Neural progenitor cell (in vitro differentiated cells): ENCODE measurements around the gene SKI.

Source experiments
- CTCF ChIP-seq: fragments of 200-600 bp; sonication (generic); IDR thresholded peaks from 2 replicates; pipeline ENCODE4 v1.5.1; 2017; ENCODE audit warnings: antibody characterized with exemption, mild to moderate bottlenecking
- EZH2 ChIP-seq: fragments of 200-600 bp; sonication (generic); IDR thresholded peaks from 2 replicates; pipeline ENCODE4 v1.6.1; 2017; ENCODE audit warnings: antibody characterized with exemption, mild to moderate bottlenecking, moderate library complexity

- TF ChIP-seq EZH2 (no peak), CTCF (no peak)
Observed at GRCh38 chr1:2231532-2232254, 3.6 kb downstream of the SKI start.
